Loucy (cell line): ENCODE data around the gene PARP1.
"Not testable (repeated sequence)": the region's sequence is repeated elsewhere in the genome, so short reads cannot be mapped to it uniquely, and the experiment has no call there.

Source experiments
- H2AFZ ChIP-seq: fragments of 200-600 bp; sonication (generic); 2 replicates; pipeline ENCODE4 v1.6.0; 2016; ENCODE audit warnings: antibody characterized with exemption, mild to moderate bottlenecking, low read length, moderate library complexity
- H3F3A ChIP-seq: fragments of 200-600 bp; 2 replicates; pipeline ENCODE4 v1.6.0; 2016; ENCODE audit warnings: antibody characterized with exemption, low read depth, mild to moderate bottlenecking
- H3K27me3 ChIP-seq: fragments of 200-600 bp; sonication (generic); 2 replicates; pipeline ENCODE4 v1.6.1; 2014; ENCODE audit warnings: low read length, mild to moderate bottlenecking; ENCODE audit not compliant: insufficient read depth, poor library complexity, severe bottlenecking
- H3K36me3 ChIP-seq: fragments of 200-600 bp; sonication (generic); 2 replicates; pipeline ENCODE4 v1.6.1; 2016; ENCODE audit warnings: low read length; ENCODE audit not compliant: insufficient read depth
- H3K4me1 ChIP-seq: fragments of 200-600 bp; sonication (generic); 2 replicates; pipeline ENCODE4 v1.5.1; 2014; ENCODE audit warnings: low read length, mild to moderate bottlenecking; ENCODE audit not compliant: insufficient read depth, poor library complexity, severe bottlenecking
- H3K4me2 ChIP-seq: fragments of 200-600 bp; sonication (generic); 2 replicates; pipeline ENCODE4 v1.6.0; 2014; ENCODE audit warnings: antibody characterized with exemption, low read length, low read depth, mild to moderate bottlenecking; ENCODE audit not compliant: poor library complexity, severe bottlenecking
- H3K4me3 ChIP-seq: fragments of 200-600 bp; sonication (generic); 2 replicates; pipeline ENCODE4 v1.5.1; 2014; ENCODE audit warnings: low read length, mild to moderate bottlenecking, mixed read lengths; ENCODE audit not compliant: poor library complexity, severe bottlenecking
- H3K79me2 ChIP-seq: fragments of 200-600 bp; sonication (generic); 2 replicates; pipeline ENCODE4 v1.6.1; 2014; ENCODE audit warnings: low read length; ENCODE audit not compliant: insufficient read depth
- H3K9ac ChIP-seq: fragments of 200-600 bp; sonication (generic); 2 replicates; pipeline ENCODE4 v1.6.0; 2014; ENCODE audit warnings: mild to moderate bottlenecking, low read depth, low read length, moderate library complexity; ENCODE audit not compliant: poor library complexity, severe bottlenecking
- H3K9me2 ChIP-seq: fragments of 200-600 bp; sonication (generic); replicated peaks from 2 replicates; pipeline ENCODE4 v1.6.1; 2016; ENCODE audit warnings: low read depth, low read length, mixed read lengths
- H3K9me3 ChIP-seq: fragments of 200-600 bp; sonication (generic); 2 replicates; pipeline ENCODE4 v1.6.1; 2014; ENCODE audit warnings: mild to moderate bottlenecking, antibody characterized with exemption, low read length, low read depth; ENCODE audit not compliant: insufficient read depth
- H4K20me1 ChIP-seq: fragments of 200-600 bp; sonication (generic); 2 replicates; pipeline ENCODE4 v1.6.0; 2014; ENCODE audit warnings: antibody characterized with exemption, low read length, mild to moderate bottlenecking; ENCODE audit not compliant: insufficient read depth, poor library complexity, severe bottlenecking
- CTCF ChIP-seq: fragments of 200-600 bp; sonication (generic); conservative IDR thresholded peaks from 2 replicates; pipeline ENCODE4 v1.5.1; 2014; ENCODE audit warnings: mild to moderate bottlenecking, antibody characterized with exemption, low read length
- EZH2phosphoT487 ChIP-seq: fragments of 200-600 bp; IDR thresholded peaks from 2 replicates; pipeline ENCODE4 v1.6.1; 2018; ENCODE audit warnings: antibody characterized with exemption, mild to moderate bottlenecking, moderate library complexity, borderline replicate concordance

The PARP1 gene

GRCh38 chr1:226428791-226429461 lies 21.0 kb upstream of the PARP1 start:
- Histone ChIP-seq H3K4me1 (peaks cover 70% of the 10 kb centered on the region), H3K79me2 (no peaks in the 10 kb centered on the region)

GRCh38 chr1:226428348-226428747 lies 20.5 kb upstream of the PARP1 start:
- peak overlapping the region; percentile 77 for H3K4me2 ChIP-seq
- TF ChIP-seq EZH2phosphoT487, result no peak
- no peak for TF ChIP-seq CTCF
- no peaks in the 10 kb centered on the region for H3K9me2 ChIP-seq
- H3K79me2 ChIP-seq, result no peaks in the 10 kb centered on the region
- H3F3A ChIP-seq, result peaks cover 20% of the 10 kb centered on the region
- peaks cover 65% of the 10 kb centered on the region for H3K4me1 ChIP-seq
- H3K9me3 ChIP-seq, result no peaks in the 10 kb centered on the region
- no peaks in the 10 kb centered on the region for H3K36me3 ChIP-seq
- H3K9ac ChIP-seq, result peak overlapping the region; percentile 73
- H2AFZ ChIP-seq, result no peak overlapping the region
- peak overlapping the region; percentile 66 for H3K4me3 ChIP-seq
- H3K27me3 ChIP-seq, result no peaks in the 10 kb centered on the region
- no peaks in the 10 kb centered on the region for H4K20me1 ChIP-seq

More at GRCh38 chr1:226428791-226429461, 21.0 kb upstream of the PARP1 start:
- peak overlapping the region; percentile 73 for H3K9ac ChIP-seq
- H2AFZ ChIP-seq, result peak overlapping the region; percentile 6; the same call in 1 of the 2 replicates
- TF ChIP-seq CTCF (no peak), EZH2phosphoT487 (no peak)
- no peaks in the 10 kb centered on the region for H3K9me2 ChIP-seq
- no peaks in the 10 kb centered on the region for H3K27me3 ChIP-seq
- H3F3A ChIP-seq, result peaks cover 20% of the 10 kb centered on the region
- no peaks in the 10 kb centered on the region for H3K9me3 ChIP-seq
- no peaks in the 10 kb centered on the region for H4K20me1 ChIP-seq
- H3K36me3 ChIP-seq, result no peaks in the 10 kb centered on the region
- peak overlapping the region; percentile 66 for H3K4me3 ChIP-seq
- H3K4me2 ChIP-seq, result peak overlapping the region; percentile 77

GRCh38 chr1:226427131-226427530 lies 19.2 kb upstream of the PARP1 start:
- Histone ChIP-seq H3K4me3 (no peak overlapping the region), H3K27me3 (no peaks in the 10 kb centered on the region), H3F3A (peaks cover 20% of the 10 kb centered on the region), H3K4me1 (peaks cover 55% of the 10 kb centered on the region), H3K9me3 (no peaks in the 10 kb centered on the region), H3K79me2 (no peaks in the 10 kb centered on the region), H4K20me1 (no peaks in the 10 kb centered on the region), H2AFZ (no peak overlapping the region), H3K36me3 (no peaks in the 10 kb centered on the region), H3K4me2 (no peak overlapping the region), H3K9me2 (no peaks in the 10 kb centered on the region), H3K9ac (peak overlapping the region; percentile 73)
- TF ChIP-seq CTCF (no peak), EZH2phosphoT487 (no peak)

GRCh38 chr1:226426395-226426794 lies 18.5 kb upstream of the PARP1 start:
- not testable (repeated sequence) for H3K9ac ChIP-seq, H3K4me2 ChIP-seq, H3K9me2 ChIP-seq, H3K27me3 ChIP-seq, H3K9me3 ChIP-seq, H4K20me1 ChIP-seq, H3K79me2 ChIP-seq, H3K36me3 ChIP-seq, H2AFZ ChIP-seq, H3K4me3 ChIP-seq
- Histone ChIP-seq H3K4me1 (peaks cover 55% of the 10 kb centered on the region), H3F3A (peaks cover 19% of the 10 kb centered on the region)
